GM13976 (cell line): Measurements from ENCODE around the gene SLC34A2.

ENCODE experiments used
- DNase-seq: peaks from one replicate; pipeline ENCODE4 v3.0.0; 2012; ENCODE audit warnings: low spot score
- in situ Hi-C: fragments of 300-500 bp; cut with MboI; formaldehyde crosslinking; loops from one replicate; pipeline ENCODE4 v1.12.0; 2022; ENCODE audit warnings: low sequenced_read_pairs, mixed read lengths, inconsistent platforms; ENCODE audit not compliant: unreplicated experiment
- TF ChIP-seq, protein P1 (sequence below): IDR thresholded peaks from 2 replicates; pipeline ENCODE4 v1.5.1; 2012; ENCODE audit warnings: borderline replicate concordance, mild to moderate bottlenecking; ENCODE audit not compliant: insufficient read depth; ENCODE audit errors: extremely low read depth, missing control alignments, control extremely low read depth

Gene SLC34A2

DNA sequence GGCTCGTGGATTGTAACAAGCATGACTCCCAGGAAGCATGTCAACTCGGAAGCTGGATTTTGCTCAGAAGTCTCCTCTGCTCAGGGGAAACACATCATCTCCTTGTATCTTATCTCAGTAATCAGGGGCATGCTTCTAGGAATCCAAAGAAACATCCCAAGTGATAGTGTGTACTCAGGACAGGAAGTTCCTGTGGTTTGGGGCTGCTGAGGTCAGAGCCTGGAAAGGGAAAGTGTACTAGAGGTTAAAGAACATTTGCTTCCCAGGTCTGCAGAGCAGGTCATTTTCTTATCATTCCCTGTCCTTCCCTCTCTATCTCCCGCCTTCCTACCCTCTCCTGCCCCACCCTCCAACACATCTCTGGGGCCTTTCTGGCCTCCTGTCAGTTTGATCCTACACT lies 38.8 kb downstream of the SLC34A2 start:
- in situ Hi-C loops, result no loop called here
- DNase-seq, result no peak
- TF ChIP-seq, protein P1, sequence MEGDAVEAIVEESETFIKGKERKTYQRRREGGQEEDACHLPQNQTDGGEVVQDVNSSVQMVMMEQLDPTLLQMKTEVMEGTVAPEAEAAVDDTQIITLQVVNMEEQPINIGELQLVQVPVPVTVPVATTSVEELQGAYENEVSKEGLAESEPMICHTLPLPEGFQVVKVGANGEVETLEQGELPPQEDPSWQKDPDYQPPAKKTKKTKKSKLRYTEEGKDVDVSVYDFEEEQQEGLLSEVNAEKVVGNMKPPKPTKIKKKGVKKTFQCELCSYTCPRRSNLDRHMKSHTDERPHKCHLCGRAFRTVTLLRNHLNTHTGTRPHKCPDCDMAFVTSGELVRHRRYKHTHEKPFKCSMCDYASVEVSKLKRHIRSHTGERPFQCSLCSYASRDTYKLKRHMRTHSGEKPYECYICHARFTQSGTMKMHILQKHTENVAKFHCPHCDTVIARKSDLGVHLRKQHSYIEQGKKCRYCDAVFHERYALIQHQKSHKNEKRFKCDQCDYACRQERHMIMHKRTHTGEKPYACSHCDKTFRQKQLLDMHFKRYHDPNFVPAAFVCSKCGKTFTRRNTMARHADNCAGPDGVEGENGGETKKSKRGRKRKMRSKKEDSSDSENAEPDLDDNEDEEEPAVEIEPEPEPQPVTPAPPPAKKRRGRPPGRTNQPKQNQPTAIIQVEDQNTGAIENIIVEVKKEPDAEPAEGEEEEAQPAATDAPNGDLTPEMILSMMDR, result no peak

DNA sequence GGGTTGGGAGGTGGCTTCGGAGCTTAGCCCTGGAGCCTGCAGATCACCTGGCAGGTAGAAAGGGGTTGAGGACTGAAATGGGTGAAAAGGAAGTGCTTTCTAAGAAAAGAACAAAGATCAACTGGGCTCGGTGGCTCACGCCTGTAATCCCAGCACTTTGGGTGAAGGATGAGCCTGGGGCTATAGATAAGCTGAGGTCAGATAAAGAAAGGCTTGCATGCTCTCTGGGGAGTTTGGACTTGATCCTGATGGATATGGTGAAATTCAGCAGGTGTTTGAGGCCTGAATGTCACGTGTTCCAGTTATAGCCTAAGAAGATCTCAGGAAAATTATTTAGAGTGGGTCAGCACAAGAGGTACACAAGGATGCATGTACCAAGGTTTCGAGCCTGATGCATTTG lies 40.8 kb downstream of the SLC34A2 start:
- TF ChIP-seq, protein P1, result no peak
- no peak for DNase-seq
- in situ Hi-C loops, result no loop called here

DNA sequence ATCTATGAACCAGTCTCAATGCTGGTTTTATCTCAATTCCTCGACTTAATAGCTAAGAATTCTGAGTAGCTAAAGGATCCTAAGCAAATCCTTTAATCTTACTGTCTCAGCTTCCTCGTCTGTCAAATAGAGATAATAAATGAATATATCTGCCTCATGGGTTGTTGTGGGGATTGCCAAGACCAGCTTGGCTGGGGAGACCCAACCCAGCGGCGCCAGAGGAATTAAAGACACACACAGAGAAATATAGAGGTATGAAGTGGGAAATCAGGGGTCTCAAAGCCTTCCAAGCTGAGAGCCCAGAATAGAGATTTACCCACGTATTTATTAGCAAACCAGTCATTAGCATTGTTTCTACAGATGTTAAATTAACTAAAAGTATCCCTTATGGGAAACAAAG lies 41.9 kb downstream of the SLC34A2 start:
- no peak for DNase-seq
- TF ChIP-seq, protein P1, result no peak
- in situ Hi-C loops, result no loop called here

DNA sequence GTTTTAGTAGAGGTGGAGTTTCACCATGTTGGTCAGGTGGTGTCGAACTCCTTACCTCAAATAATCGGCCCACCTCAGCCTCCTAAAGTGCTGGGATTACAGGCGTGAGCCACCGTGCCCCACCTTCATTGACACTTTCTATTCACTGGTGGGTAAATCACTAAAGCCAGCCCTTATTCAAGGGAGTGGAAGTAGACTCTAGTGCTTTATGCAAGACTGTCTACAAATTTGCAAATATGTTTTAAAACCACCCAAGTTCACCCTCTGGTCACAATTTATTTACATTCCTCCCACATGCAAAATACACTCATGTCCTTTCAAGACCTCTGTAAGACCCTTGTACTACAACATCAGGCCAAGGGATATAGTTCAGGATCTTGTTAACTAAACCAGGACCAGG lies 45.0 kb downstream of the SLC34A2 start:
- DNase-seq, result no peak
- TF ChIP-seq, protein P1, result no peak
- in situ Hi-C loops, result no loop called here

DNA sequence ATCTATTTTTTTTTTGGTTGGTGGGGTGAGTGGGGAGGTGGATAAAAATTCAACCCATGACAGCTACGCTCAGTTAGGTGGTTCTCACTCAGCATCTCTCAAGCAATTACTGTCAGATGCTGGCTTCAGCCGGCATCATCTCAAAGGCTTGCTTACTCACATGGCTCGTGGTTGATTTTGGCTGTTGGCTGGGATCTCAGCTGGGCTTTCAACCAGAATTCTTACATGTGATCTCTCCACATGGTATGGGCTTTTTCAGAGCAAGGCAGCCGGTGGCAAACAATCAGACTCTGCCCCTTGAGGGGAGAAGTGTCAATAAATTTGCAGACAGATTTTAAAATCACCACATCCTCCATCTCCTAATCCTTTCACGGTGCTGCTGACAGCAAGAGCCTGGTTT lies 47.2 kb downstream of the SLC34A2 start:
- in situ Hi-C loops, result no loop called here
- TF ChIP-seq, protein P1, result no peak
- DNase-seq, result no peak

DNA sequence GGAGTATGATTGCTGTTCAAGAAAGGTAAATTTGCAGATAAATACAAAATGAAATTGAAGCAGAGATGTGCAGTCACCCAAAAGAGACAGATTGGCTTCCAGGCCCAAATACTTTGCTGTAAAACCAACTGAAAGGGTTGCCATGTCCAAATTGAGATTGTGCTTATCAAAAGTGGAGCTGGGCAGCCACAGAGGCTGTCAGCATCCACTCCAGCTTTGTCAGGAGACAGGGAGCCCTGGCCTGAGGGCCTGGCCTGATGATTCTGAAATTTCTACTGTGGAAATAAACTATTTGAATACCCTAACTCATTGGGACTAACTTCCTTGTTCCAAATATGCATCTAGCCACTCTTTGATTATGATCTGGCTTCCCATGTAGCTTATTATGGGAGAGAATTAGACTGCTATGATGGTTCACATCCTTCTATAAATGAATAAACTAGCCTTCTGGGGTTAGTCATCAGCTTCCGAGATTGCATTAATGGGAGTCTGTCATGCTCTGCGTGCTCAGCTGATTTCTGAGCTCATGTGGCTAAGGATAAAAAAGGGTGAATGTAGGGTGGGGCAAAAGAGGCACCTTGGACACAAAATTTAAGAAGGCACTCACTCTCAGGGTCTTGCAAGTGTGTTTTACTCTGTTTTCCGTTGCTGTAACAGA lies 48.2 kb downstream of the SLC34A2 start:
- in situ Hi-C loops, result no loop called here
- DNase-seq, result no peak
- TF ChIP-seq, protein P1, result no peak
